ENCODE data around the gene MPP1. TPM values are rescaled to one million over a fixed set of nuclear protein-coding genes. Genes with fewer than 3 reads are reported as not detected.
A peak's percentile ranks its signal among the peaks of the same experiment; 100 is the strongest.

The MPP1 gene
- total RNA-seq, 6 donors from 2014 or later: 34.2 to 88.0 (median 52.4) TPM

DNA sequence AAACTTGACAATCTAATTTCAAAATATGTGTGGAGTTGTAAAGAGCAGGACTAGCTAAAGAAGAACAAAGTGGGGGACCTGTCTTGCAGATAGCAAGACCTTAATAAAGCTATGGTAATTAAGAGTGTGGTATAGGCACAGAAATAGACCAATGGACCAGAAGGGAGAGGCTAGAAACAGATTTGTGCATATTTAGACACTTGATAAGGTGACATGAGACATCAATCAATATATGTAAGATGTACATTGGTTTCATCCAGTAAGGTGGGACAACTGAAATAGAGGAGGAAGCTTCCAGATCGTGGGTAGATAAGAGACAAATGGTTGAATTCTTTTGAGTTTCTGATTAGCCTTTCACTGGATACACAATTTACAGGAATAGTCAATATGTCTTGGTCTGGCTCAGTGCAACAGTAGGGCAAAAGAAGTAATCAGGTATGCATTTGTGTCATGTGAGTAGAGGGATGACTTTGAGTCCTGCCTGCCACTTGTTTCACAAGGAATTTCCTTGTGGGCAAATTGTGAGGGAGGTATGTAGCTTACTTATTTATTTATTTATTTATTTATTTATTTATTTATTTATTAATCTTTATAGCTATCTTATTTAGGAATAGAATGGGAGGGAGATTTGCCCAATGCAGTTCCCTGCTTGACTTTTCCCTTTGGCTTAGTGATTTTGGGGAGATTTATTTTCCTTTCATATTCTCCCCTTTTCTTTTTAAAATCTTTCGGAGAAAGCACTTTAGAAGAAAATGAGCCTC is 7.2 kb upstream of the MPP1 start:
- no peak overlapping the region for H3K4me3 ChIP-seq
- WGBS, 2 donors: 70 to 77% methylated on average over 2 of the region's 2 CpGs
- no peak for TF ChIP-seq POLR2A (IDR thresholded peaks at IDR 0.05)
- TF ChIP-seq, protein P1, sequence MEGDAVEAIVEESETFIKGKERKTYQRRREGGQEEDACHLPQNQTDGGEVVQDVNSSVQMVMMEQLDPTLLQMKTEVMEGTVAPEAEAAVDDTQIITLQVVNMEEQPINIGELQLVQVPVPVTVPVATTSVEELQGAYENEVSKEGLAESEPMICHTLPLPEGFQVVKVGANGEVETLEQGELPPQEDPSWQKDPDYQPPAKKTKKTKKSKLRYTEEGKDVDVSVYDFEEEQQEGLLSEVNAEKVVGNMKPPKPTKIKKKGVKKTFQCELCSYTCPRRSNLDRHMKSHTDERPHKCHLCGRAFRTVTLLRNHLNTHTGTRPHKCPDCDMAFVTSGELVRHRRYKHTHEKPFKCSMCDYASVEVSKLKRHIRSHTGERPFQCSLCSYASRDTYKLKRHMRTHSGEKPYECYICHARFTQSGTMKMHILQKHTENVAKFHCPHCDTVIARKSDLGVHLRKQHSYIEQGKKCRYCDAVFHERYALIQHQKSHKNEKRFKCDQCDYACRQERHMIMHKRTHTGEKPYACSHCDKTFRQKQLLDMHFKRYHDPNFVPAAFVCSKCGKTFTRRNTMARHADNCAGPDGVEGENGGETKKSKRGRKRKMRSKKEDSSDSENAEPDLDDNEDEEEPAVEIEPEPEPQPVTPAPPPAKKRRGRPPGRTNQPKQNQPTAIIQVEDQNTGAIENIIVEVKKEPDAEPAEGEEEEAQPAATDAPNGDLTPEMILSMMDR (IDR thresholded peaks at IDR 0.05): no peak
- no peak for TF ChIP-seq EP300 (IDR thresholded peaks at IDR 0.05)
- TF ChIP-seq POLR2AphosphoS5 (IDR thresholded peaks at IDR 0.05): no peak
- no peaks in the 10 kb centered on the region for H3K4me1 ChIP-seq
- no peaks in the 10 kb centered on the region for H3K36me3 ChIP-seq
- DNase-seq (no peak), ATAC-seq (ENCODE audit: low FRiP score in 2 of 2) (no peak)
- H3K27me3 ChIP-seq: no peaks in the 10 kb centered on the region
- no peak overlapping the region for H3K27ac ChIP-seq
- no peaks in the 10 kb centered on the region for H3K9me3 ChIP-seq

DNA sequence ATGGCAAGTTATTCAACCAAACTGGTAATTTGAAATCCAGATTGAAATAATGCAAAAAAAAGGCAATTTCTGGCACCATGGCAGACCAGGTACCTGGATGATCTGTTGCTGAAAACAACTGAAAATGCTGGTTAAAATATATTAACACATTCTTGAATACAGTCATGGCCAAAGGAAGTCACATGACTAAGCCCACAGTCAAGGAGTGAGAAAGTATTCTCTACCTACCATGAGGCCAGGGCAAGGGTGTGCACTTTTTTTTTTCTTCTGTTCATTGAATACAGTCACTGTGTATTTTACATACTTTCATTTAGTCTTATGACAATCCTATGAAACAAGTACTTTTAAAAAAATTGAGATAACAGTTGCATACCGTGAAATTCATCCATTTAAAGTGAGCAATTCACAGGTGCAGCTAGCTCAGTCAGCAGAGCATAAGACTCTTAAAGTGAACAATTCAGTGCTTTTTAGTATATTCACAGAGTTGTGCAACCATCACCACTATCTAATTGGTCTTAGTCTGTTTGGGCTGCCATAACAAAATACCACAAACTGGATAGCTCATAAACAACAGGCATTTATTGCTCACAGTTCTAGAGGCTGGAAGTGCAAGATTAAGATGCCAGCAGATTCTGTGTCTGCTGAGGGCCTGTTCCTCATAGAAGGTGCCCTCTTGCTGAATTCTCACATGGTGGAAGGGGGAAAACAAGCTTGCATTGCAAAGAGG is 4.8 kb upstream of the MPP1 start:
- Histone ChIP-seq H3K4me3 (no peak overlapping the region), H3K9me3 (no peaks in the 10 kb centered on the region), H3K27ac (no peak overlapping the region), H3K36me3 (no peaks in the 10 kb centered on the region), H3K4me1 (peaks cover 0 to 3% (median 0%) of the 10 kb centered on the region in 4 donors), H3K27me3 (no peaks in the 10 kb centered on the region)
- no peak for ATAC-seq (ENCODE audit: low FRiP score in 2 of 2)
- no peak for DNase-seq
- 82 to 87% methylated on average over 1 of the region's 1 CpG for WGBS, 2 donors
- no peak for TF ChIP-seq POLR2AphosphoS5 (IDR thresholded peaks at IDR 0.05)
- TF ChIP-seq EP300 (IDR thresholded peaks at IDR 0.05): no peak
- no peak for TF ChIP-seq POLR2A (IDR thresholded peaks at IDR 0.05)
- TF ChIP-seq, protein P1 (IDR thresholded peaks at IDR 0.05): no peak

DNA sequence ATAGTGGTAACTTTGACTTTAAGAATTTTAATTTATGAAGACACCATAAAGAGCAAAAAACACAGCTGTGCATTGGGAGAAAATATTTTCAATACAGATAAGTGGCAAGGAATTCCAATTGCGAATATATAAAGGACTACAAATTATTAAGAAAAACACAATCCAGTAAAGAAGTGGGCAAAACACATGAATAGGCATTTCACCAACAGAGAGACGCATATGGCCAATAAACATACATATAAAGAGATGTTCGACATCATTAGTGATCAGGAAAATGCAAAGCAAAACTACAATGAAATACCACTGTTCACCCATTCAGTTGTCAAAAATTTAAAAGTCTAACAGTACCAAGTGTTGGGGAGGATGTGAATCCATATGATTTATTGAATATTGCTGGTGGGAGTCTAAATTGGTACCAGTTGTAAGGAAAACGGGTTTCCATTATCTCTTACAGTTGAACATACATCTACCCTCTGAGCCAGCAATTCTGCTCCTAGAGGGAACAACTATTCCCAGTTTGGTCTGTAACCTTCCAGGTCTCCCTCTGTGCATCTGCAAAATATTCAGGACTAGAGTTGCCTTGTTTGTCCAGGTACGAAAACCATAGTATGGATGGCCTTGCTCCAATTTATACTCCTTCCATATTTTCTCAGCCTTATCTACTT is 1.7 kb upstream of the MPP1 start:
- H3K27ac ChIP-seq: no peak overlapping the region
- ATAC-seq (ENCODE audit: low FRiP score in 2 of 2): no peak

DNA sequence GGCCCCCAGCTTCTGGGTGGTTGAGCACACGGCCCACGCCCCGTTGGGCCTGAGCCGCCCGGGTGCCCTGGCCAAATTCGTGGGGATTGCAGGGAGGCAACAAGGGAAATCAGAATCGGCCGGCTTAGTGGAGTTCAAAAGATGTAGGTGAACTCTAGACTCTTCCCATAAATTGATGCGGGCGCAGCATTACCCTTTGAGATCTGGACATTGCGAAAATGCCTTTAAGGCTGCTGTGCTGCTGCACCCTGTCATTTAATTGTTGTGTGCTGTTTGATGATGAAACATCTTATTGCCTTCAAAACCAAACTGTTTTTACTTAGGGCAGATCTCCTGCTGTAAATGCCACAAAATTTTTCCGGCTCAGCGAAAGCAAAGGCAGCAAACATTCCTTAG is 409 bp upstream of the MPP1 start:
- Histone ChIP-seq H3K27me3 (no peaks in the 10 kb centered on the region), H3K4me3 (peak overlapping the region in 3 of 4 donors; percentile 50 to 81 (median 69)), H3K36me3 (no peaks in the 10 kb centered on the region), H3K9me3 (no peaks in the 10 kb centered on the region), H3K4me1 (peaks cover 0 to 7% (median 5%) of the 10 kb centered on the region in 4 donors), H3K27ac (peak overlapping the region; percentile 30 to 87 (median 71))
- WGBS, 2 donors: 20 to 53% methylated on average over 1 to 9 of the region's 13 CpGs
- TF ChIP-seq, protein P1 (IDR thresholded peaks at IDR 0.05): no peak
- TF ChIP-seq POLR2A (IDR thresholded peaks at IDR 0.05): peak in 1 of 4 donors; percentile 3
- no peak for TF ChIP-seq POLR2AphosphoS5 (IDR thresholded peaks at IDR 0.05)
- TF ChIP-seq EP300 (IDR thresholded peaks at IDR 0.05): no peak
- peak in 1 of 2 donors; percentile 25 for ATAC-seq (ENCODE audit: low FRiP score in 2 of 2)
- no peak for DNase-seq

More for the DNA sequence above, 1.7 kb upstream of the MPP1 start:
- 91 to 95% methylated on average over 5 of the region's 5 CpGs for WGBS, 2 donors
- TF ChIP-seq, protein P1 (IDR thresholded peaks at IDR 0.05): no peak
- no peak for TF ChIP-seq POLR2A (IDR thresholded peaks at IDR 0.05)
- no peak for TF ChIP-seq EP300 (IDR thresholded peaks at IDR 0.05)
- TF ChIP-seq POLR2AphosphoS5 (IDR thresholded peaks at IDR 0.05): no peak
- H3K4me1 ChIP-seq: peaks cover 0 to 7% (median 5%) of the 10 kb centered on the region in 4 donors
- no peak for DNase-seq
- no peaks in the 10 kb centered on the region for H3K27me3 ChIP-seq
- H3K4me3 ChIP-seq: no peak overlapping the region
- no peaks in the 10 kb centered on the region for H3K36me3 ChIP-seq
- no peaks in the 10 kb centered on the region for H3K9me3 ChIP-seq

Data from upper lobe of left lung (tissue), 6 donors.